ENCODE results near the gene KCNJ18. TPM values are rescaled to one million over a fixed set of nuclear protein-coding genes. Genes with fewer than 3 reads are reported as not detected.
"Not testable (repeated sequence)": the region's sequence is repeated elsewhere in the genome, so short reads cannot be mapped to it uniquely, and the experiment has no call there.

KCNJ18 gene
- total RNA-seq, 1 donor from 2014 or later = not detected

- DNase-seq = not testable (repeated sequence)
These were observed 41.6 kb downstream of the KCNJ18 start for GRCh38 chr17:21733931-21734330.

- not testable (repeated sequence) for DNase-seq
These were observed 43.5 kb downstream of the KCNJ18 start for GRCh38 chr17:21735814-21736213.

- DNase-seq = not testable (repeated sequence)
These were observed 44.8 kb downstream of the KCNJ18 start for GRCh38 chr17:21737015-21737580.

- DNase-seq = not testable (repeated sequence)
These were observed 45.9 kb downstream of the KCNJ18 start for GRCh38 chr17:21738241-21738640.

GRCh38 chr17:21738877-21739474 is 46.7 kb downstream of the KCNJ18 start:
- not testable (repeated sequence) for DNase-seq

GRCh38 chr17:21739485-21739884 is 47.2 kb downstream of the KCNJ18 start:
- DNase-seq = not testable (repeated sequence)

- DNase-seq = not testable (repeated sequence)
These were observed 48.5 kb downstream of the KCNJ18 start for GRCh38 chr17:21740836-21741235.

GRCh38 chr17:21741520-21741919 is 49.2 kb downstream of the KCNJ18 start:
- DNase-seq = not testable (repeated sequence)

GRCh38 chr17:21742326-21742725 is 50.0 kb downstream of the KCNJ18 start:
- no peak for DNase-seq

GRCh38 chr17:21744151-21744550 is 51.8 kb downstream of the KCNJ18 start:
- DNase-seq = not testable (repeated sequence)

- not testable (repeated sequence) for DNase-seq
These were observed 52.3 kb downstream of the KCNJ18 start for GRCh38 chr17:21744621-21745020.

- not testable (repeated sequence) for DNase-seq
These were observed 53.2 kb downstream of the KCNJ18 start for GRCh38 chr17:21745385-21746054.

- not testable (repeated sequence) for DNase-seq
These were observed 54.1 kb downstream of the KCNJ18 start for GRCh38 chr17:21746415-21746814.

- not testable (repeated sequence) for DNase-seq
These were observed 55.0 kb downstream of the KCNJ18 start for GRCh38 chr17:21747195-21747915.

GRCh38 chr17:21748686-21749085 is 56.4 kb downstream of the KCNJ18 start:
- DNase-seq = not testable (repeated sequence)

GRCh38 chr17:21749696-21750531 is 57.6 kb downstream of the KCNJ18 start:
- DNase-seq = not testable (repeated sequence)

- not testable (repeated sequence) for DNase-seq
These were observed 58.8 kb downstream of the KCNJ18 start for GRCh38 chr17:21751111-21751510.
